CD4-positive, alpha-beta T cell (primary cell): Measurements from ENCODE around the gene TNFRSF18. TPM values are rescaled to one million over a fixed set of nuclear protein-coding genes. Genes with fewer than 3 reads are reported as not detected.

Experiments used
- ATAC-seq: fragments of 200-7000 bp; cut with Tn5 transposase; one replicate; pipeline ENCODE4 v1.10.0; 2022; ENCODE audit warnings: mild to moderate bottlenecking; ENCODE audit not compliant: poor library complexity
- CTCF ChIA-PET: fragments of 350-600 bp; sonication (Branson Sonifier 250); formaldehyde crosslinking; loops from one replicate; lab custom pipeline; 2021; ENCODE audit warnings: antibody characterized with exemption, inconsistent platforms; lab: Charles Lee
- POLR2A ChIA-PET: fragments of 350-600 bp; sonication (Branson Sonifier 250); formaldehyde crosslinking; loops from one replicate; lab custom pipeline; 2021; ENCODE audit warnings: antibody characterized with exemption, inconsistent platforms; lab: Charles Lee
- DNase-seq, 14 experiments: peaks; one replicate each; pipeline ENCODE4 v3.0.0-alpha.2; 2013 to 2020; ENCODE audit warnings: mixed read lengths in 2 of 14
- H3K27ac ChIP-seq, 2 donors: one replicate each; pipeline versions ENCODE4 v1.5.1 to v1.7.0; 2013; ENCODE audit warnings: low read length in 2 of 2, low read depth in 1 of 2, mild to moderate bottlenecking in 1 of 2
- H3K27me3 ChIP-seq, 2 experiments: 1 replicate in 1 of 2; 2 replicates in 1 of 2; pipeline versions ENCODE4 v1.6.1 to v1.7.0; 2013; ENCODE audit warnings: low read length in 2 of 2, control low read depth in 1 of 2, mild to moderate bottlenecking in 1 of 2, moderate library complexity in 1 of 2; ENCODE audit not compliant: insufficient read depth in 2 of 2, control insufficient read depth in 1 of 2
- H3K36me3 ChIP-seq: one replicate; pipeline ENCODE4 v1.6.1; 2013; ENCODE audit warnings: low read length, control low read depth; ENCODE audit not compliant: insufficient read depth
- H3K4me1 ChIP-seq: one replicate; pipeline ENCODE4 v1.6.1; 2013; ENCODE audit warnings: low read length, control low read depth; ENCODE audit not compliant: insufficient read depth
- H3K4me3 ChIP-seq: one replicate; pipeline ENCODE4 v1.5.1; 2013; ENCODE audit warnings: mild to moderate bottlenecking, low read length, moderate library complexity
- H3K9me3 ChIP-seq, 2 experiments: 1 replicate in 1 of 2; 2 replicates in 1 of 2; pipeline versions ENCODE4 v1.6.1 to v1.7.0; 2013; ENCODE audit warnings: low read length in 2 of 2, mild to moderate bottlenecking in 2 of 2, control low read depth in 1 of 2, moderate library complexity in 1 of 2; ENCODE audit not compliant: control insufficient read depth in 1 of 2, insufficient read depth in 1 of 2
- H3K27ac Mint-ChIP-seq: one replicate; pipeline ENCODE4 v1.8.0; 2020; ENCODE audit warnings: mixed read lengths
- H3K27me3 Mint-ChIP-seq: one replicate; pipeline ENCODE4 v1.8.0; 2021; ENCODE audit warnings: mixed read lengths
- H3K36me3 Mint-ChIP-seq: one replicate; pipeline ENCODE4 v1.8.0; 2021; ENCODE audit warnings: low read depth, mixed read lengths
- H3K4me1 Mint-ChIP-seq: one replicate; pipeline ENCODE4 v1.8.0; 2021; ENCODE audit warnings: low read depth, mixed read lengths
- H3K4me3 Mint-ChIP-seq: one replicate; pipeline ENCODE4 v1.8.0; 2020; ENCODE audit warnings: mild to moderate bottlenecking, mixed read lengths
- H3K9me3 Mint-ChIP-seq: one replicate; pipeline ENCODE4 v1.8.0; 2020; ENCODE audit warnings: mixed read lengths
- intact Hi-C, 2 experiments: fragments of 100-400 bp; cut with DNase I in 1 of 2; cut with micrococcal nuclease in 1 of 2; formaldehyde crosslinking; loops; one replicate each; pipeline versions ENCODE4 v1.15.1 to v1.9.0; 2023 to 2025; cut with DNase I, micrococcal nuclease
- total RNA-seq, 174 experiments: library from RNA in 2 of 174; stranded (reverse) in 2 of 174; gene quantifications; one replicate each; pipeline ENCODE4 v1.2.3 and lab custom pipeline; 2021 to 2026
- TF ChIP-seq, protein P1 (sequence below): fragments of 200-600 bp; IDR thresholded peaks from one replicate; pipeline ENCODE4 v1.8.0; 2022; ENCODE audit warnings: antibody characterized with exemption, mild to moderate bottlenecking

TNFRSF18 gene
- total RNA-seq, 2 experiments from 2014 or later: 14.8 to 17.8 TPM

- H3K4me3 ChIP-seq: no peak overlapping the region
- Mint-ChIP-seq H3K36me3 (no peaks in the 10 kb centered on the region), H3K27ac (no peak overlapping the region), H3K27me3 (peaks cover 10% of the 10 kb centered on the region), H3K4me3 (no peak overlapping the region), H3K4me1 (peaks cover 4% of the 10 kb centered on the region), H3K9me3 (no peaks in the 10 kb centered on the region)
- DNase-seq (peak in 1 of 14 experiments; percentile 3), ATAC-seq (no peak)
- peaks cover 0 to 9% of the 10 kb centered on the region in 2 experiments for H3K9me3 ChIP-seq
- intact Hi-C loops: no loop called here
- TF ChIP-seq, protein P1, sequence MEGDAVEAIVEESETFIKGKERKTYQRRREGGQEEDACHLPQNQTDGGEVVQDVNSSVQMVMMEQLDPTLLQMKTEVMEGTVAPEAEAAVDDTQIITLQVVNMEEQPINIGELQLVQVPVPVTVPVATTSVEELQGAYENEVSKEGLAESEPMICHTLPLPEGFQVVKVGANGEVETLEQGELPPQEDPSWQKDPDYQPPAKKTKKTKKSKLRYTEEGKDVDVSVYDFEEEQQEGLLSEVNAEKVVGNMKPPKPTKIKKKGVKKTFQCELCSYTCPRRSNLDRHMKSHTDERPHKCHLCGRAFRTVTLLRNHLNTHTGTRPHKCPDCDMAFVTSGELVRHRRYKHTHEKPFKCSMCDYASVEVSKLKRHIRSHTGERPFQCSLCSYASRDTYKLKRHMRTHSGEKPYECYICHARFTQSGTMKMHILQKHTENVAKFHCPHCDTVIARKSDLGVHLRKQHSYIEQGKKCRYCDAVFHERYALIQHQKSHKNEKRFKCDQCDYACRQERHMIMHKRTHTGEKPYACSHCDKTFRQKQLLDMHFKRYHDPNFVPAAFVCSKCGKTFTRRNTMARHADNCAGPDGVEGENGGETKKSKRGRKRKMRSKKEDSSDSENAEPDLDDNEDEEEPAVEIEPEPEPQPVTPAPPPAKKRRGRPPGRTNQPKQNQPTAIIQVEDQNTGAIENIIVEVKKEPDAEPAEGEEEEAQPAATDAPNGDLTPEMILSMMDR: no peak
- peaks cover 18% of the 10 kb centered on the region for H3K4me1 ChIP-seq
- ChIA-PET CTCF (no interaction called here), POLR2A (no interaction called here)
- no peak overlapping the region for H3K27ac ChIP-seq
- peaks cover 0 to 4% of the 10 kb centered on the region in 2 experiments for H3K27me3 ChIP-seq
- H3K36me3 ChIP-seq: no peaks in the 10 kb centered on the region
Measured at GRCh38 chr1:1179983-1180861, 26.2 kb downstream of the TNFRSF18 start.

DNA sequence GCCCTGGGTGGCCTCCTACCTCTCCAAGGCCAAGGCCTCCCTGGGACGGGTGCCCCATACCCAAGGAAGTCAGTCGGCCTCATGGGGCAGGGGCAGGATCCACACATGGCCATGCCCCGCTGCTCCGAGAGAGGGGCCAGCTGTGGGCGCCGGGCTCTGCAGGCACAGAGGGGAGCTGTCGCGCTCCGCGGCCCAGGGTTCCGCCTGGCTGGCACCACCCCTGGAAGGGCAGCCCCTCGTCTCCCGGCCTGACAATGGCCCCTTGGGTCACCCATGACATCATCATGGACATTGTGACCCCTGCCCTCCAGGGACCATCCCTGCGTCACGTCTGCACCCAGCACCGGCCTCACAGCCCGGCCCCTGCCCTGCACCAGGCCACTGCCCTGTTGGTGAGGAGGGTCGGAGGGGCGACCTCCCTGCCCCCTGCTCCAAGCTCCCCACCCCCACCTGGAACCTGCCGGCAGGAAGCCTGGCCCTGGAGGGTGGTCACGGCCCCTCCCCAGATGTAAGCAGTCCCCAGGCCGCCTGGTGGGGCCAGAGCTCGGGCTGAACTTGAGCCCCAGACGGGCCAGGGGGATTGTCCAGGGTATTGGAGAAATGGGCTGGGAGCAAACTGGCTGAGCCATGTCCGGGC, 26.9 kb downstream of the TNFRSF18 start:
- Mint-ChIP-seq H3K4me1 (peaks cover 4% of the 10 kb centered on the region), H3K9me3 (no peaks in the 10 kb centered on the region), H3K27me3 (peaks cover 10% of the 10 kb centered on the region), H3K27ac (no peak overlapping the region), H3K36me3 (no peaks in the 10 kb centered on the region), H3K4me3 (no peak overlapping the region)
- TF ChIP-seq, protein P1: no peak
- Histone ChIP-seq H3K4me1 (peaks cover 24% of the 10 kb centered on the region), H3K9me3 (peaks cover 0 to 10% of the 10 kb centered on the region in 2 experiments), H3K36me3 (no peaks in the 10 kb centered on the region), H3K27ac (no peak overlapping the region), H3K4me3 (no peak overlapping the region), H3K27me3 (peaks cover 0 to 4% of the 10 kb centered on the region in 2 experiments)
- ATAC-seq (no peak), DNase-seq (no peak)
- CTCF ChIA-PET: no interaction called here
- POLR2A ChIA-PET: no interaction called here
- intact Hi-C loops: no loop called here

- no peak overlapping the region for H3K4me3 ChIP-seq
- Mint-ChIP-seq H3K4me3 (no peak overlapping the region), H3K9me3 (no peaks in the 10 kb centered on the region), H3K27me3 (peaks cover 10% of the 10 kb centered on the region), H3K27ac (no peak overlapping the region), H3K4me1 (peaks cover 4% of the 10 kb centered on the region), H3K36me3 (no peaks in the 10 kb centered on the region)
- H3K4me1 ChIP-seq: peaks cover 30% of the 10 kb centered on the region
- TF ChIP-seq, protein P1: no peak
- DNase-seq (peak in 1 of 14 experiments; percentile 17), ATAC-seq (no peak)
- POLR2A ChIA-PET: interaction anchor here (0.8 kb wide), 1 partner anchor 105 kb away, joined by 3 read pairs; no protein-coding TSS in a partner anchor
- peaks cover 0 to 4% of the 10 kb centered on the region in 2 experiments for H3K27me3 ChIP-seq
- no peaks in the 10 kb centered on the region for H3K36me3 ChIP-seq
- peaks cover 0 to 10% of the 10 kb centered on the region in 2 experiments for H3K9me3 ChIP-seq
- intact Hi-C loops: no loop called here
- H3K27ac ChIP-seq: no peak overlapping the region
- CTCF ChIA-PET: no interaction called here
Measured at GRCh38 chr1:1178794-1179331, 27.5 kb downstream of the TNFRSF18 start.
